HepG2 (cell line): ENCODE results near the gene DENND5B.

Source experiments
- CBFB ChIP-seq: sonication (generic); formaldehyde crosslinking; IDR thresholded peaks from 2 replicates; pipeline ENCODE4 v1.4.0; 2020; ENCODE audit warnings: missing genetic modification reagents
- EEA1 ChIP-seq: sonication (generic); formaldehyde crosslinking; IDR thresholded peaks from 2 replicates; pipeline ENCODE4 v1.5.1; 2020; ENCODE audit warnings: mild to moderate bottlenecking, missing genetic modification reagents, borderline replicate concordance
- RFX3 ChIP-seq: IDR thresholded peaks from 2 replicates; pipeline ENCODE4 v1.6.1; 2016; ENCODE audit warnings: missing biosample characterization, missing genetic modification reagents
- SMAD3 ChIP-seq: sonication (generic); formaldehyde crosslinking; IDR thresholded peaks from 2 replicates; pipeline ENCODE4 v1.4.0; 2020; ENCODE audit warnings: missing genetic modification reagents
- TARDBP ChIP-seq: sonication (generic); formaldehyde crosslinking; IDR thresholded peaks from 2 replicates; pipeline ENCODE4 v1.8.0; 2022; ENCODE audit warnings: mild to moderate bottlenecking, missing genetic modification reagents

- TF ChIP-seq EEA1, result no peak
- TF ChIP-seq SMAD3, result no peak
- TF ChIP-seq CBFB (CRISPR knock-in tag), result no peak
- TF ChIP-seq TARDBP, result no peak
- TF ChIP-seq RFX3 (CRISPR knock-in tag), result no peak
Observed at GRCh38 chr12:31471823-31472222, 119.1 kb downstream of the DENND5B start.
